Panc1 (cell line): ENCODE measurements around the gene KIF1A. TPM values are rescaled to one million over a fixed set of nuclear protein-coding genes. Genes with fewer than 3 reads are reported as not detected.

ENCODE experiments used
- ATAC-seq: fragments of 200-7000 bp; cut with Tn5 transposase; 2 replicates; pipeline ENCODE4 v1.9.1; 2020; ENCODE audit warnings: mild to moderate bottlenecking, moderate library complexity
- BruUV-seq: library from RNA; stranded (reverse); fragments of 400-500 nt; replicated peaks from 2 replicates; lab custom pipeline; 2021; lab: Mats Ljungman, UMichigan
- CTCF ChIA-PET: fragments of 300-600 bp; sonication (Branson Sonifier 250); formaldehyde crosslinking; loops from one replicate; lab custom pipeline; 2022; ENCODE audit warnings: antibody characterized with exemption; lab: Charles Lee
- POLR2A ChIA-PET: fragments of 300-600 bp; sonication (Branson Sonifier 250); formaldehyde crosslinking; loops from one replicate; lab custom pipeline; 2022; ENCODE audit warnings: antibody characterized with exemption; lab: Charles Lee
- DNase-seq: peaks from one replicate; pipeline ENCODE4 v3.0.0-alpha.2; 2010; ENCODE audit warnings: low read depth, low spot score
- H3K27ac ChIP-seq: 2 replicates; pipeline ENCODE4 v1.5.1; 2011; ENCODE audit warnings: mild to moderate bottlenecking, low read length, inconsistent platforms
- H3K27me3 ChIP-seq: fragments of 200-500 bp; sonication (Bioruptor generic); 2 replicates; pipeline ENCODE4 v1.6.0; 2014; ENCODE audit warnings: low read length, inconsistent platforms; ENCODE audit not compliant: control insufficient read depth, insufficient read depth
- H3K36me3 ChIP-seq: fragments of 200-500 bp; sonication (Bioruptor generic); 2 replicates; pipeline ENCODE4 v1.5.1; 2014; ENCODE audit warnings: inconsistent platforms, mild to moderate bottlenecking, low read length, moderate library complexity; ENCODE audit not compliant: control insufficient read depth, insufficient read depth
- H3K4me1 ChIP-seq: 2 replicates; pipeline ENCODE4 v1.5.1; 2011; ENCODE audit warnings: inconsistent platforms, mild to moderate bottlenecking, low read length, moderate library complexity; ENCODE audit not compliant: control insufficient read depth, insufficient read depth
- H3K4me3 ChIP-seq, 2 experiments: 2 replicates each; pipeline ENCODE4 v1.5.1; 2011 to 2012; ENCODE audit warnings: low read depth in 2 of 2, low read length in 2 of 2, mild to moderate bottlenecking in 2 of 2, inconsistent platforms in 1 of 2, moderate library complexity in 1 of 2
- H3K9me3 ChIP-seq: fragments of 200-500 bp; sonication (Bioruptor generic); 2 replicates; pipeline ENCODE4 v1.5.1; 2014; ENCODE audit warnings: low read depth, mild to moderate bottlenecking, inconsistent platforms, low read length, moderate library complexity; ENCODE audit not compliant: control insufficient read depth, insufficient read depth
- POLR2AphosphoS5 ChIP-seq: IDR thresholded peaks from 2 replicates; pipeline ENCODE4 v1.6.1; 2012; ENCODE audit warnings: mild to moderate bottlenecking, low read depth, low read length, moderate library complexity
- SIN3A ChIP-seq: IDR thresholded peaks from 2 replicates; pipeline ENCODE4 v1.6.1; 2012; ENCODE audit warnings: low read depth, mild to moderate bottlenecking, low read length, moderate library complexity, borderline replicate concordance; ENCODE audit not compliant: insufficient read depth
- TCF7L2 ChIP-seq: IDR thresholded peaks from 2 replicates; pipeline ENCODE4 v1.6.1; 2011; ENCODE audit warnings: mild to moderate bottlenecking, low read depth, low read length, inconsistent platforms
- in situ Hi-C: cut with HindIII; loops from 2 replicates; pipeline ENCODE4 v1.10.0; 2016; ENCODE audit warnings: low sequenced_read_pairs, low pct_unique_long_range_greater_than_20kb
- intact Hi-C: fragments of 100-400 bp; cut with micrococcal nuclease; formaldehyde crosslinking; loops from one replicate; pipeline ENCODE4 v1.10.0; 2022; ENCODE audit not compliant: unreplicated experiment
- total RNA-seq: library from RNA; stranded (reverse); gene quantifications from one replicate; pipeline ENCODE4 v1.2.1, GENCODE V29; 2021; ENCODE audit not compliant: unreplicated experiment
- TF ChIP-seq, protein P1 (sequence below), 2 experiments: IDR thresholded peaks; 2 replicates each; pipeline ENCODE4 v1.6.1; 2011 to 2012; ENCODE audit warnings: low read depth in 2 of 2, control low read depth in 1 of 2, low read length in 1 of 2, mild to moderate bottlenecking in 1 of 2, moderate library complexity in 1 of 2; ENCODE audit not compliant: insufficient read depth in 1 of 2
- TF ChIP-seq, protein P2 (sequence below): fragments of 450-650 bp; IDR thresholded peaks from 2 replicates; pipeline ENCODE4 v1.5.1; 2017; ENCODE audit warnings: mild to moderate bottlenecking

Gene KIF1A
- total RNA-seq, 1 experiment from 2014 or later: 132 TPM

DNA sequence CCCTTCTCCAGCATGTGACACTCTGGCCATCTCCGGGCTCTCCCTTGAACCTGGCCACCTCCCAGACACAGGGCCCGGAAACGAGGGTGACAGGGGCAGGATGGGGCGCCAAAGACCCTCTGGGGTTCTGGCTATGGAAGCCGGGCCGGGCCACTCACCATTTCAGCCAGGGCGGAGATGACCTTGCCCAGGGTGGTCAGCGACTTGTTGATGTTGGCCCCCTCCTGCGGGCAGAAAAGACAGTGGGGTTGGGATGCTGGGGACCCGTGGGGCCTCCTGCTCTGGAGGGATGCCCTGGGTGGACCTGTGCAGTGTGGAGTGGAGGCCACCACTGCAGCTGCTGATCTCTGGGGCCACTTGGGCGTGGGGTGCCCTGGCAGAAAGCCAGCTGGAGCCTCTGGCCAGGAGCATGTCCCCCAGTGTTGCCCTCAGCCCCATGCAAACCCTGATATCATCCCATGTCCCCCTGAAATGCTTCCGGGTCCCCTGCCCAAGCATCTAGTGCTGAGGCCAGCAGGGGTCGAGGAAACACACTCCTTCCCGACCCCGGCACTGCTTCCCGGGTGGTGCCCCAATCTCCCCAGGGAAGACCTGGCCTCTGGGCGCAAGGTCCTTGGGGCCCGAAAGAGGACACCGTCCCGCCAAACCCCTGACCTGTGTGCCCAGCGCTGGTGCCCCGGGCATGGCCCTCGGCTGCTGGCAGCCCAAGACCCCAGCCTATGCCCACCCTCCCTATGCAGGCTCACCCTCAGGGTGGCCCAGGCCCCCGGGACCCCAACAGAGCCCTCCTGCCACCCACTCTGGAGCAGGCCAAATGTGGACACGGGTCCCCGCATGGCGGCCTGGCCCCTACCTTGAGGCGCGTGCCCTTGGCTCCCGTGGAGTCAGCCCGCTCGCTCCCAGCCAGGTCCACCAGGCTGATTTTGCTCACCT lies 36.9 kb downstream of the KIF1A start:
- intact Hi-C loops: no loop called here
- Histone ChIP-seq H3K4me1 (no peaks in the 10 kb centered on the region), H3K4me3 (no peak overlapping the region), H3K9me3 (no peaks in the 10 kb centered on the region), H3K36me3 (no peaks in the 10 kb centered on the region), H3K27ac (no peak overlapping the region), H3K27me3 (no peaks in the 10 kb centered on the region)
- ChIA-PET CTCF (no interaction called here), POLR2A (no interaction called here)
- ATAC-seq (no peak), DNase-seq (no peak)
- in situ Hi-C loops: no loop called here
- TF ChIP-seq SIN3A (no peak), TCF7L2 (no peak), POLR2AphosphoS5 (no peak)
- TF ChIP-seq, protein P1, sequence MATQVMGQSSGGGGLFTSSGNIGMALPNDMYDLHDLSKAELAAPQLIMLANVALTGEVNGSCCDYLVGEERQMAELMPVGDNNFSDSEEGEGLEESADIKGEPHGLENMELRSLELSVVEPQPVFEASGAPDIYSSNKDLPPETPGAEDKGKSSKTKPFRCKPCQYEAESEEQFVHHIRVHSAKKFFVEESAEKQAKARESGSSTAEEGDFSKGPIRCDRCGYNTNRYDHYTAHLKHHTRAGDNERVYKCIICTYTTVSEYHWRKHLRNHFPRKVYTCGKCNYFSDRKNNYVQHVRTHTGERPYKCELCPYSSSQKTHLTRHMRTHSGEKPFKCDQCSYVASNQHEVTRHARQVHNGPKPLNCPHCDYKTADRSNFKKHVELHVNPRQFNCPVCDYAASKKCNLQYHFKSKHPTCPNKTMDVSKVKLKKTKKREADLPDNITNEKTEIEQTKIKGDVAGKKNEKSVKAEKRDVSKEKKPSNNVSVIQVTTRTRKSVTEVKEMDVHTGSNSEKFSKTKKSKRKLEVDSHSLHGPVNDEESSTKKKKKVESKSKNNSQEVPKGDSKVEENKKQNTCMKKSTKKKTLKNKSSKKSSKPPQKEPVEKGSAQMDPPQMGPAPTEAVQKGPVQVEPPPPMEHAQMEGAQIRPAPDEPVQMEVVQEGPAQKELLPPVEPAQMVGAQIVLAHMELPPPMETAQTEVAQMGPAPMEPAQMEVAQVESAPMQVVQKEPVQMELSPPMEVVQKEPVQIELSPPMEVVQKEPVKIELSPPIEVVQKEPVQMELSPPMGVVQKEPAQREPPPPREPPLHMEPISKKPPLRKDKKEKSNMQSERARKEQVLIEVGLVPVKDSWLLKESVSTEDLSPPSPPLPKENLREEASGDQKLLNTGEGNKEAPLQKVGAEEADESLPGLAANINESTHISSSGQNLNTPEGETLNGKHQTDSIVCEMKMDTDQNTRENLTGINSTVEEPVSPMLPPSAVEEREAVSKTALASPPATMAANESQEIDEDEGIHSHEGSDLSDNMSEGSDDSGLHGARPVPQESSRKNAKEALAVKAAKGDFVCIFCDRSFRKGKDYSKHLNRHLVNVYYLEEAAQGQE (IDR thresholded peaks at IDR 0.05; ENCODE audit: insufficient read depth in 1 of 2, low read depth in 2 of 2, low read length in 1 of 2): no peak
- TF ChIP-seq, protein P2, sequence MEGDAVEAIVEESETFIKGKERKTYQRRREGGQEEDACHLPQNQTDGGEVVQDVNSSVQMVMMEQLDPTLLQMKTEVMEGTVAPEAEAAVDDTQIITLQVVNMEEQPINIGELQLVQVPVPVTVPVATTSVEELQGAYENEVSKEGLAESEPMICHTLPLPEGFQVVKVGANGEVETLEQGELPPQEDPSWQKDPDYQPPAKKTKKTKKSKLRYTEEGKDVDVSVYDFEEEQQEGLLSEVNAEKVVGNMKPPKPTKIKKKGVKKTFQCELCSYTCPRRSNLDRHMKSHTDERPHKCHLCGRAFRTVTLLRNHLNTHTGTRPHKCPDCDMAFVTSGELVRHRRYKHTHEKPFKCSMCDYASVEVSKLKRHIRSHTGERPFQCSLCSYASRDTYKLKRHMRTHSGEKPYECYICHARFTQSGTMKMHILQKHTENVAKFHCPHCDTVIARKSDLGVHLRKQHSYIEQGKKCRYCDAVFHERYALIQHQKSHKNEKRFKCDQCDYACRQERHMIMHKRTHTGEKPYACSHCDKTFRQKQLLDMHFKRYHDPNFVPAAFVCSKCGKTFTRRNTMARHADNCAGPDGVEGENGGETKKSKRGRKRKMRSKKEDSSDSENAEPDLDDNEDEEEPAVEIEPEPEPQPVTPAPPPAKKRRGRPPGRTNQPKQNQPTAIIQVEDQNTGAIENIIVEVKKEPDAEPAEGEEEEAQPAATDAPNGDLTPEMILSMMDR: no peak
- no TSS peak for BruUV-seq

DNA sequence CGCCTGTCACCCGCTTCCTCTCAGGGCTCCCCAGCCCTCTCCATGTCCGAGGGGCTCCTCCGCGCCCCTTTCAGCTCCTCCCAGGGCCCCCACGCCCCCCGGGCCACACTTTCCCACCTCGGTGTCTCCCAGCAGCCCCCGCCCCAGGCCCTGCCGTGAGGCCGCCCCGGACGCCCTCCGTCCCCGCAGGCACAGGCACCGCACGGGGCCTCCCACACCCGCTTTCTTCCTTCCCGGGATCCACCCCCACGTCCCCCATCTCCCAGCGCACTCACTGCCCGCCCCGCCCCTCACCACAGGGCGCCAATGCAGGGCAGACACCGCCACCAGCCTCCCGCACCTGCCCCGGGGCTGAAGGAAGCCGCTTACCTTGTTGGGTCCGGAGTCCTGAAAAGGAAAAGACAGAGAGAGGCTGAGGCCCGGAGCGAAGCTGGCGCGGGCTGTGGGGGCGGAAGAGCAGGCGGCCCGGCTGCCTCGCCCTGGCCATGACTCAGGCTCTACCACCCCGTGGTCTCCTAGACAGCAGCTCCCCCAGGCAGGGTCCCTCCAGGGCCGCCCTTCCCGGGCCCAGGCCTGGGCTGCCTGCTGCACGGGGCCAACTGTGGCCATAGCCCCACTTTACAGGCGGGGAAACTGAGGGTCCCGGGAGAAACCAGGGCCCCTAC lies 37.7 kb downstream of the KIF1A start:
- no TSS peak for BruUV-seq
- CTCF ChIA-PET: no interaction called here

More for the DNA sequence above, 37.7 kb downstream of the KIF1A start:
- no peaks in the 10 kb centered on the region for H3K4me1 ChIP-seq
- no peaks in the 10 kb centered on the region for H3K36me3 ChIP-seq
- DNase-seq (no peak), ATAC-seq (no peak)
- no peak overlapping the region for H3K27ac ChIP-seq
- intact Hi-C loops: no loop called here
- POLR2A ChIA-PET: no interaction called here
- no peaks in the 10 kb centered on the region for H3K9me3 ChIP-seq
- H3K27me3 ChIP-seq: no peaks in the 10 kb centered on the region
- TF ChIP-seq, protein P2: no peak
- no peak for TF ChIP-seq TCF7L2
- TF ChIP-seq POLR2AphosphoS5: no peak
- TF ChIP-seq, protein P1 (IDR thresholded peaks at IDR 0.05; ENCODE audit: insufficient read depth in 1 of 2, low read depth in 2 of 2, low read length in 1 of 2): no peak
- TF ChIP-seq SIN3A: no peak
- H3K4me3 ChIP-seq: no peak overlapping the region
- in situ Hi-C loops: no loop called here
